HG02623 (cell line): ENCODE data around the gene SAMD4B.
A peak's percentile ranks its signal among the peaks of the same experiment; 100 is the strongest.

Experiments
- ATAC-seq: cut with Tn5 transposase; IDR thresholded peaks from one replicate; pipeline ENCODE4 v1.9.1; 2021; ENCODE audit warnings: moderate library complexity; ENCODE audit not compliant: unreplicated experiment

SAMD4B gene

DNA sequence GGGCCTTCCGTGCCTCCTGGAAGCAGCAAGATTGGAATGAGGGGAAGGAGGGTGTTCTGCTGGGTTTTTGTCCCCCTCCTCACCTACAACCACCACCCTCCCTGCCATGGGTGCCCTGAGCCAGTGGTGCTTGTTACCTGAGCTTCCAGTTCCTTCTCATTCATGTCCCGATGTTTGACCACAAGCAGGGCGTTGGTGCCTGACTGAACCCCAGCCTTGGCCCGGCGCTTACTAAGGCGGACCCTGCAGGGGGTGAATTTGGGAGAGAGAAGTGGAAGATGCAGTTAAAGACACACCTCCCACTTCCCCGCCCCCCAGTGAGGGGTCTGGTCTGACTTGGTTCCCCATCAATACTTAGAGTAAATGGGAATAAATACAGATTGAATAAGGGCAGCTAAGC is 44.3 kb downstream of the SAMD4B start:
- ATAC-seq = no peak

DNA sequence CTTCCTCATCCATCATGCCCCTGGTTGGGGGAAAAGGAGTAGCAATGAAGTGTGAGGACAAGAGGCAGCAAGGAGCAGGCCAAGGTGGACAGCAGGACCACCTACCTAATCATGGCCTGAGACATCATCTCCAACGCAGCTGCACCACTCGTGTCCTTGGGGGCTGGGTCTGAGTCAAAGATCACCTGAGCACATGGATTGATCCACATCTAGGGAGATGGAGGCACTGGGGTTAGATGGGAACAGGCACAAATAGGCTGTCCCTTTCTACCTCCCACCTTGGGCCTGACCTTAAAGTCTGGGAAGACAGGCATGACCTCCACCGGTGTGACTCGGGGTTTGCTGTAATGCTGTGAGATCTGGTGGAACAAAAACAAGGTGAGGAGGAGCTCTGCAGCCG is 46.4 kb downstream of the SAMD4B start:
- ATAC-seq = no peak

- ATAC-seq = no peak
These were observed 47.6 kb downstream of the SAMD4B start for GRCh38 chr19:39389631-39390414.

GRCh38 chr19:39390451-39390750 is 48.2 kb downstream of the SAMD4B start:
- ATAC-seq = no peak

DNA sequence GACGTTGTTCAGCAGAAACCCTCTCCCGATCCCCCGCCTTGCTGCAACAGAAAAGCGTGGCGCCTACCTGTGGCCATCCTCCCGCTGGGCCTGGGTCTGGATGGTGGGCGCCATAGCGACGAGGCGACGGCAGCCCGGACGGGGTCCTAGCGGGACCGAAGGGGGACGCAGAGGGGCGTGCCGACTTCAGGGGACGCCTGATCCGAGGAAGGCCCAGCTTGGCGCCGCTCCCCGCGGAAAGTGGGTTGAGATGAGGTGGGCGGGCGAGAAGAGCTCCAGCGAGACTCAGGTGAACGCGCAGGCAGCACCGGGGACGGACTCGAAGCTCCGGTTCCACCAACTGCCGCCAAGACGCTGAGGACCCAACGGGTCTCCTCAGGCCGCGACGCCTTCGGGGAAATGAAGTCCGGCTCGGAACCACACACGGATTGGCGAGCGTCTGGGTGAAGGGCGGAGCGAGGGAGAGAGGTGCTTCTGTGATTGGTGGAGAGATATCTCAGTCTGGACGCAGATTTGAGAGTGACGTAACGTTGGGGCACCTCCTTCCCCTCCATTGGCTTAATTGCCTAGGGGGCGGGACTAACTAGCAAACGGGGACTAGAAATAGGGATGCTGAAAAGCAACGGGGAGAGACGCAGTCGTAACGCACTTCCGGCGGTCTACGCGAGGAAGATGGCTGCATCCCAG is 48.7 kb downstream of the SAMD4B start, which contains the start of the genes MED29 and PAF1:
MED29 (plus strand) TSS at position 628 of the 687 bp plus-strand sequence; CDS start at position 673, 45 bp downstream.
PAF1 (minus strand) TSS at position 356 of the 687 bp plus-strand sequence; CDS start at position 114, 242 bp downstream.
- ATAC-seq = peak; percentile 81

DNA sequence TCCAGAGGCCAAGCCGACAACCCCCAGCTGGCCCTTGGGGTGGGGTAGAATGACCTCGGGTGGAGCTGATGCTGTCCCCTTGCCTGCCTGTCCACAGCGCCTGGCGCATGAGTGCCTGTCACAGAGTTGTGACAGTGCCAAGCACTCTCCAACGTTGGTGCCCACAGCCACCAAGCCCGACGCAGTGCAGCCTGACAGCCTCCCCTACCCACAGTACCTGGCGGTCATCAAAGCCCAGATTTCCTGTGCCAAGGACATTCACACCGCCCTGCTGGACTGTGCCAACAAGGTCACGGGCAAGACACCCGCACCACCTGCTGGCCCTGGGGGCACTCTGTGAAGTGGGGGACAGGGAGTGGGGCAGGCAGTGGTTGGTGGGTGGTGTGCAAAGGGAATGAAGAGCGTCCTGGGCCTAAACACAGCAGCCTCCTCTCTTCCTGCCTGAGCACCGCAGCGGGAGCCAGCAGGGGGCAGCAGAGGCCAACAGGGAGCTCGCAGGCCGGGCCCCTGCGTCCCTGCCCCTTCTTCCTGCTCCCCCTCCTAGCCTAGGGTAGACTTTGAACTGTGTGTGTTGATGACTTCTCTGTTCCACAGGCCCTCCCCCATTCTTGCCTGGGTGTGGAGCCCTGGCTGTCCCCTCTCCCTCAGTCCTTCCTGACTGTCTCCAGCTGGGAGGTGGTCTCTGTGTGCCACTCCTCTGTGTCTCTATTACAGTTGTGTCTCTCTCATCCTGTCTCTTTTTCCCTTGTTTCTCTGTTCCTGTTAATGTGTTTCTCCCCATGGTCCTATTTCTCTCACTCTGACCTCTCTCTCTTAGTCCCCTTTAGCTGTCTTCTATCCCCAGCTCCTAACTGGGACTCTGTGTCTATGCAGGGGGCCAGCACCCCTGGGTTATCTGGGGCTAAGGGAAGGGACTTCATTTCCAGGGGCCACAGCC is 55.4 kb downstream of the SAMD4B start:
- ATAC-seq = no peak

GRCh38 chr19:39398297-39398864 is 56.2 kb downstream of the SAMD4B start:
- no peak for ATAC-seq

GRCh38 chr19:39399668-39400050 is 57.4 kb downstream of the SAMD4B start:
- ATAC-seq = no peak

DNA sequence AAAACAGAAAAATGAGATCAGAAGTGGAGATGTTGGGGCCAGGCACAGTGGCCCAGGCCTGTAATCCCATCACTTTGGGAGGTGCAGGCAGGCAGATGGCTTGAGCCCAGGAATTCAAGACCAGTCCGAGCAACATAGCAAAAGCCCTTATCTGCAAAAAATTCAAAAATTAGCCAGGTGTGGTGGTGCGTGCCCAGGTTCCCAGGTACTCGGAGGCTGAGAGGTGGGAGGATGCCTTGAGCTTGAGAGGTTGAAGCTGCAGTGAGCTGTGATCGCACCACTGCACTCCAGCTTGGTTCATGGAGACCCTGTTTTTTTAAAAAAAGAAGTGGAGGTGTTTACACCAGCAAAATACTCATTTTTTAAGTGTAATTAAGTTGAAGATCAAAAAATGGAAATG is 57.8 kb downstream of the SAMD4B start:
- no peak for ATAC-seq

DNA sequence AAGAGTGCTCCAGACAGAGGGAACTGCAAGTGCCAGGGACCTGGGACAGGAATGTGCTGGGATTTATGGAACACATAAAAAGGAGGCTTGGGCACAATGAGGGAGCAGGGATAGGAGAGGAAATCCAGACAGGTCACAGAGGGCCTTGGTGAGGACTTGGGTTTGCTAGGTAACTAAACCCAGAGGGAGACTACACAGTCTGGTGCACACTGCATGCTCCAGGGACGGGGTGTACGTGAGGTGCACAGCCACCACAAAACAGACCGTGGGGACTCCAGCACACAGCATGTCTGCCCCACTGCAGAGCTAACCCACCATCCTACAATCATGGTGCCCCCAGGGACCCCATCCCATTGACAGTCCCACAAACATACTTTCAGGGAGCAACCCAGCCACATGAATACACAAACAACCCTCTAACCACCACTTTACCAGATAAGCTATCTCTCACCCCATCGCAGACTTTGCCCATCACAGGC is 58.9 kb downstream of the SAMD4B start:
- no peak for ATAC-seq

DNA sequence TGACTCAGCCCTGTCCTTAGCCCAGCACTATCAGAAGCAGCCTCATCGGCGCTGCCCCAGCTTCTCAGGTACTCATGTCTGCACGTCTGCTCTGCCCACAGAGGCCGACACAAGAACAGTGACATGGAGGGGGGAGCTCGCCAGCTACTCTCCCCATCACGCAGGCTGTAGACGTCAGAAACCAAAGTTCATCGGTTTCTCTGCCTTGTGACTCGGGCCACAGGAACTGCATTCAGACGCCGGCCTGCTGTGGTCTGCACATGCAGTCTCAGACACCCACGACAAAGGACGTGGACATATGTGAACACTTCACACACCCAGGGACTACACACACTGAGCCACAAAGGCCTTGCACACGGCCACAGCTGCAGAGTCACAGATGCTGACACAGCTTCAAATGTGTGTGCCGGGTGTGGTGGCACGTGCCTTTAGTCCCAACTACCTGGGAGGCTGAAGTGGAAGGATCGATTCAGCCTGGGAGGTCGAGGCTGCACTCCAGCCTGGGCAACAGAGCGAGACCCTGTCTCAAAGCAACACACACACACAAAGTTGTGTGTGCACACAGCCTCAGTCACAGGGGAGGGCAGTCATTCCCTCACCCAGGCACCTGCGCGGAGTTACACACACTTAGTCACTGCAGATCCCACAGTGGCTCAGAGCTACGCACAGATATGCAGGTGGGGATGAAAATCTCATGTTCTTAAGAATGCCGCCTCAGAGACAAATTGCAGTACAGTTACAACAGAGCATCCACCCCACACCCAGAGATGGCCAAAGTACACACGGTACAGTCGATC is 59.5 kb downstream of the SAMD4B start:
- no peak for ATAC-seq

DNA sequence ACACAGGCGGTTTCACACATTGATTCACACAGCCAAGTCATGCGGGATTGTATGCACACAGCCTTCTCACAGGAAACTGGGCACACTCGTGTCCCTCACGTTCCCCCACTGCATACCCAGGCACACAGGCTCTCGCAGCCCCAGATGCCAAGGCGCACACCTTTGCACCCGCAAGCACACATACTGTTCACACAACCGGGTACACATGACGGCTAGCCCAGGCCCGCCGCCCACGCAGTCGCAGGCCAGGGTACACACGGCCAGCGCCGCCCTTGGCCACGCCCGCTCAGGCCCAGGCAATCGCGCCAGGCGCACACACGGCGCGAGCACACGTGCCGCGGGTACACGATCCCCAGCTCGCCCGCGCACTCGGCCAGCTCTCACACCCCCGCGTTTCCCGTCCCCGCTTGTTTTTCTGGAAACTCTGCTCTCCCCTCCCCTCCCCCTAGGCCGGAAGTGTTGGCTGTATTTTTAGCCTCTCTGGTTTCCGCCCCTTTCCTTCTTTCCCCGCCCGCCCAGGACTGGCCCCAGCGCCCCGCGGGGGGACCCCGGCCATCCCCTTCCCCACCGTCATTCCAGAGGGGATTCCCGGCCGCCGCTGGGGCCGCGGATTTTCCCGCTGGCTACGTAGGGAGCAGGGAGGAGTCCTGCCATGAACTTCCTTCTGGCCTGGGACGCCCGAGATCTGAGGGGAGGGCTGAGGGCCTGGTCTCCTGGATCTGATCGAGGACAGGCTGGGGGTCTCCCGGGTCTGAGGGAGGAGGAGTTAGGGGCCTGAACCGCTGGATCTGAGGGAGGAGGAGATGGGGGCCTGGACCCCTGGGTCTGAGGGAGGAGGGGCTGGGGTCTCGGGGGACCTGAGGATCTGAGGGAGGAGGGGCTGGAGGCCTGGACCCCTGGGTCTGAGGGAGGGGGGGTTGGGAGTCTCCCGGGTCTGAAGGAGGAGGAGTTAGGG is 60.4 kb downstream of the SAMD4B start:
- no peak for ATAC-seq

DNA sequence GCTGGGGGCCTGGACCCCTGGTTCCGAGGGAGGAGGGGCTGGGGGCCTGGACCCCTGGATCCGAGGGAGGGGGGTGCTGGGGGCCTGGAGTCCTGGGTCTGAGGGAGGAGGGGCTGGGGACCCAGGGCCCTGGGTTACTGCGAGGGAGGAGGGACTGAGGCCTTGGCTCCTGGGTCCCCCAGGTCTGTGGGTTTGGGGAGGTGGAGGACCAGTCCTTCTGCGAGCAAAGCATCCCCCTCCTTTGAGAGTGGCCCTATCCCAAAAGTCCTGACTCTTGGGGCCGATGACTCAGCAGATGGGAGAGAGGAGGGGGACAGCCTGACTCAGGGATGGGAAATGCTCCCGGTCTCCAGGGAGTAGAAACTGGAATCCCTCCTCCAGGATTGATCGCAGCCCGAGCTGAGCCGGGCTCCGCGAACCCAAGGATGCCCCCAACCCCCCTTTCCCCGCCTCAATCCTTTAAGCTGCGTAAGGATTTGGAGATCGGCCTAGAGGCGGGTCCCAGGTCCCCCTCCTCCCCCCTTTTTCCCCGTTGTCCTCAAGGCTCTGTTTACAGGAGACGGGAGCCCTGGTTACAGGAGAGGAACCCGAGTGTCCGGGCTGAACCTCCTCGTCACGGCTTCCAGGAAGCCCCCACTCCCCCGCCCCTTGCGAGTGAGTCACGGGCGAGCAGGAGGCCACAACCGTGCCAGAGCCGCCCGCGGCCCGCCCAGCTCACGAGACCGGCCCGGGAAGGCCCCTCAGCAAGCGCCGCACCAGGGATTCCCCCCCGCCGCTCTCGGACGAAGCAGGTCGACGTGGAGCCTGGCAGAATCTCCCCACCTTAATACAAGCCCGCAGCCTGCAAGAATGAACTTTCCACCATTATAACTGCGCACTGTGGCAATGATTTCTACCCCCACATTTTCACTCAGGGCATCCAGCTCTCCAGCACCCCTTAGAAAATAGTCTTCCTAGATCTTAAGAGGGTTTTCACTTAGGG is 61.4 kb downstream of the SAMD4B start:
- ATAC-seq = no peak

DNA sequence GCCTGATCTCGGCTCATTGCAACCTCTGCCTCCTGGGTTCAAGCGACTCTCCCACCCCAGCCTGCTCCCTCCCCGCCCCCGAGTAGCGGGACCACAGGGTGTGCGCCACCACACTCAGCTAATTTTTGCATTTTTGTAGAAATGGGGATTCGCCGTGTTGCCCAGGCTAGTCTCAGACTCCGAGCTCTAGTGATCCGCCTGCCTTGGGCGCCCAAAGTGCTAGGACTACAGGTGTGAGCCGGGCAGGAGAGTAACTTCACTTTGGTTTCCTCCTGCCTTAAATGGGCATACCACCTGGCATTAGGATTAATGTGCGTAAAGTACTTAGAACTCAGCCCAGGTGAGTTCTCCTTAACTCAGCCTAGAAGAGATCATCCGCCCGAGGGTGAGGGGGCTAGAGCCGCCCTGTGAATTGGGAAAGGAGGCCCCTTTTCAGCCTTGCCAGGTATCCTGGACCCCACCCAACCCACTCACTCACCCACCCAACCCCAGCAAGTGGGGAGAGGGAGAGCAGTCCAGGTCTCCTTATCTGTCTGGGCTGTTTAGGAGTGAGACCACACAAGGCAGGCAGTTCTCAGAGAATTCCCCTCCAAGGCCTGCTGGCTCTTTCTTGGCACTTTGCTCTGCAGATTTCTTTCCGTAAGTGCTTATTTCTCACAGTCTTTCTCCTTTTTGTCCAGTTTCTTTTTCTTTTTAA is 63.2 kb downstream of the SAMD4B start:
- ATAC-seq = no peak

- ATAC-seq = no peak
These were observed 63.9 kb downstream of the SAMD4B start for GRCh38 chr19:39405958-39406655.

GRCh38 chr19:39406656-39407409 is 64.6 kb downstream of the SAMD4B start, which contains the start of gene ZFP36:
ZFP36 (plus strand) TSS chr19:39406847; CDS start chr19:39406905, 58 bp downstream.
- no peak for ATAC-seq
